IPS DF 6.9 (cell line): ENCODE results near the gene ELP5.

ENCODE experiments used
- DNase-seq: peaks from one replicate; pipeline ENCODE4 v3.0.0-alpha.2; 2013; ENCODE audit warnings: low read depth, low spot score
- H3K27ac ChIP-seq: one replicate; pipeline ENCODE4 v1.5.1; 2013; ENCODE audit warnings: low read length, control low read depth
- H3K27me3 ChIP-seq: 2 replicates; pipeline ENCODE4 v1.6.1; 2013; ENCODE audit warnings: mild to moderate bottlenecking, low read length; ENCODE audit not compliant: control insufficient read depth, insufficient read depth
- H3K36me3 ChIP-seq: 2 replicates; pipeline ENCODE4 v1.6.1; 2013; ENCODE audit warnings: low read length; ENCODE audit not compliant: control insufficient read depth, insufficient read depth
- H3K4me1 ChIP-seq: 2 replicates; pipeline ENCODE4 v1.6.1; 2013; ENCODE audit warnings: low read length; ENCODE audit not compliant: control insufficient read depth, insufficient read depth
- H3K4me3 ChIP-seq: 2 replicates; pipeline ENCODE4 v1.5.1; 2013; ENCODE audit warnings: mild to moderate bottlenecking, low read length
- H3K9me3 ChIP-seq: 2 replicates; pipeline ENCODE4 v1.6.1; 2013; ENCODE audit warnings: low read length, inconsistent platforms; ENCODE audit not compliant: control insufficient read depth, insufficient read depth
- WGBS: extraction: QIAGEN DNeasy Blood & Tissue Kit; methylation state at CpG from one replicate; pipeline ENCODE4 v1.1.7; 2013; ENCODE audit warnings: mixed read lengths, missing lambda C conversion rate; ENCODE audit not compliant: insufficient read length, insufficient coverage; 5-methylcytosine and 5-hydroxymethylcytosine counted together

Gene ELP5

GRCh38 chr17:7258731-7259554, 6.9 kb downstream of the ELP5 start:
- H3K27ac ChIP-seq, result no peak overlapping the region
- no peak for DNase-seq
- no peaks in the 10 kb centered on the region for H3K27me3 ChIP-seq
- no CpG with 5 or more reads among the region's 7 CpGs for WGBS
- H3K9me3 ChIP-seq, result no peaks in the 10 kb centered on the region
- H3K4me1 ChIP-seq, result peaks cover 2% of the 10 kb centered on the region
- H3K4me3 ChIP-seq, result no peak overlapping the region
- peaks cover 14% of the 10 kb centered on the region; the same call in 1 of the 2 replicates for H3K36me3 ChIP-seq

- Histone ChIP-seq H3K27me3 (no peaks in the 10 kb centered on the region), H3K27ac (no peak overlapping the region), H3K9me3 (no peaks in the 10 kb centered on the region), H3K4me3 (no peak overlapping the region), H3K4me1 (peaks cover 2% of the 10 kb centered on the region), H3K36me3 (peaks cover 13% of the 10 kb centered on the region; the same call in 1 of the 2 replicates)
- no peak for DNase-seq
- WGBS, result no CpG with 5 or more reads among the region's 6 CpGs
These were observed 7.5 kb downstream of the ELP5 start for GRCh38 chr17:7259555-7259889.

GRCh38 chr17:7260151-7260550, 8.1 kb downstream of the ELP5 start:
- no peaks in the 10 kb centered on the region for H3K9me3 ChIP-seq
- peaks cover 11% of the 10 kb centered on the region; the same call in 1 of the 2 replicates for H3K36me3 ChIP-seq
- H3K4me1 ChIP-seq, result peaks cover 2% of the 10 kb centered on the region
- no peak for DNase-seq
- WGBS, result no CpG with 5 or more reads among the region's 4 CpGs
- no peak overlapping the region for H3K27ac ChIP-seq
- H3K27me3 ChIP-seq, result no peaks in the 10 kb centered on the region
- H3K4me3 ChIP-seq, result no peak overlapping the region; the same call in 1 of the 2 replicates

GRCh38 chr17:7260651-7261378, 8.8 kb downstream of the ELP5 start:
- Histone ChIP-seq H3K36me3 (peaks cover 11% of the 10 kb centered on the region; the same call in 1 of the 2 replicates), H3K27me3 (no peaks in the 10 kb centered on the region), H3K9me3 (no peaks in the 10 kb centered on the region), H3K4me3 (peak overlapping the region; percentile 98), H3K4me1 (peaks cover 2% of the 10 kb centered on the region), H3K27ac (no peak overlapping the region)
- no peak for DNase-seq
- WGBS, result no CpG with 5 or more reads among the region's 54 CpGs

GRCh38 chr17:7261379-7262191, 9.6 kb downstream of the ELP5 start:
- peaks cover 8% of the 10 kb centered on the region; the same call in 1 of the 2 replicates for H3K36me3 ChIP-seq
- DNase-seq, result no peak
- no peaks in the 10 kb centered on the region for H3K9me3 ChIP-seq
- WGBS, result no CpG with 5 or more reads among the region's 71 CpGs
- H3K27me3 ChIP-seq, result no peaks in the 10 kb centered on the region
- no peak overlapping the region for H3K27ac ChIP-seq
- peaks cover 2% of the 10 kb centered on the region for H3K4me1 ChIP-seq
- H3K4me3 ChIP-seq, result peak overlapping the region; percentile 98

GRCh38 chr17:7262192-7262934, 10.3 kb downstream of the ELP5 start, which contains the start of gene CLDN7:
TSS of gene CLDN7 (minus strand) at chr17:7262478. CDS start at chr17:7262043, 435 bp downstream.
- DNase-seq, result no peak
- WGBS, result no CpG with 5 or more reads among the region's 64 CpGs
- Histone ChIP-seq H3K4me3 (peak within 1 kb of the TSS; percentile 98), H3K9me3 (no peaks in the 10 kb centered on the region), H3K27ac (no peak within 1 kb of the TSS), H3K27me3 (no peaks in the 10 kb centered on the region), H3K4me1 (peaks cover 2% of the 10 kb centered on the region), H3K36me3 (peaks cover 8% of the 10 kb centered on the region; the same call in 1 of the 2 replicates)

- DNase-seq, result no peak
- H3K4me3 ChIP-seq, result peak overlapping the region; percentile 98; the same call in 1 of the 2 replicates
- no peaks in the 10 kb centered on the region for H3K9me3 ChIP-seq
- no peak overlapping the region for H3K27ac ChIP-seq
- no peaks in the 10 kb centered on the region for H3K27me3 ChIP-seq
- no CpG with 5 or more reads among the region's 26 CpGs for WGBS
- peaks cover 8% of the 10 kb centered on the region; the same call in 1 of the 2 replicates for H3K36me3 ChIP-seq
- peaks cover 2% of the 10 kb centered on the region for H3K4me1 ChIP-seq
These were observed 11.2 kb downstream of the ELP5 start for GRCh38 chr17:7262935-7263800.

- no peaks in the 10 kb centered on the region for H3K27me3 ChIP-seq
- H3K4me1 ChIP-seq, result peaks cover 2% of the 10 kb centered on the region
- no peak overlapping the region for H3K27ac ChIP-seq
- DNase-seq, result no peak
- H3K9me3 ChIP-seq, result no peaks in the 10 kb centered on the region
- peaks cover 7% of the 10 kb centered on the region; the same call in 1 of the 2 replicates for H3K36me3 ChIP-seq
- H3K4me3 ChIP-seq, result peak overlapping the region; percentile 98; the same call in 1 of the 2 replicates
- WGBS, result no CpG with 5 or more reads among the region's 4 CpGs
These were observed 11.7 kb downstream of the ELP5 start for GRCh38 chr17:7263801-7264078.

- H3K4me1 ChIP-seq, result peaks cover 2% of the 10 kb centered on the region; the same call in 1 of the 2 replicates
- no peaks in the 10 kb centered on the region for H3K27me3 ChIP-seq
- no peak for DNase-seq
- WGBS, result no CpG with 5 or more reads among the region's 1 CpG
- H3K9me3 ChIP-seq, result no peaks in the 10 kb centered on the region
- no peaks in the 10 kb centered on the region for H3K36me3 ChIP-seq
- no peak overlapping the region for H3K27ac ChIP-seq
- no peak overlapping the region for H3K4me3 ChIP-seq
These were observed 14.8 kb downstream of the ELP5 start for GRCh38 chr17:7266784-7267183.
